WTC11 (cell line): ENCODE results near the gene AP2M1. TPM values are rescaled to one million over a fixed set of nuclear protein-coding genes. Genes with fewer than 3 reads are reported as not detected.

Experiments
- ATAC-seq: fragments of 200-7000 bp; cut with Tn5 transposase; 2 replicates; pipeline ENCODE4 v1.10.0; 2021; ENCODE audit warnings: mild to moderate bottlenecking, moderate library complexity
- CTCF ChIA-PET: fragments of 300-600 bp; sonication (Branson Sonifier 250); formaldehyde crosslinking; loops from one replicate; lab custom pipeline; 2021; ENCODE audit warnings: antibody characterized with exemption; lab: Charles Lee
- POLR2A ChIA-PET: fragments of 350-600 bp; sonication (Branson Sonifier 250); formaldehyde crosslinking; loops from one replicate; lab custom pipeline; 2021; ENCODE audit warnings: antibody characterized with exemption; lab: Charles Lee
- DNase-seq: peaks from one replicate; pipeline ENCODE4 v3.0.0; 2021; ENCODE audit warnings: low spot score
- H3K27ac Mint-ChIP-seq: 2 replicates; pipeline ENCODE4 v1.8.0; 2021; ENCODE audit warnings: mixed read lengths
- H3K27me3 Mint-ChIP-seq: 2 replicates; pipeline ENCODE4 v1.8.0; 2021; ENCODE audit warnings: low read depth, mild to moderate bottlenecking, moderate library complexity, mixed read lengths
- H3K36me3 Mint-ChIP-seq: 2 replicates; pipeline ENCODE4 v1.8.0; 2021; ENCODE audit warnings: mixed read lengths
- H3K4me1 Mint-ChIP-seq: 2 replicates; pipeline ENCODE4 v1.8.0; 2022; ENCODE audit warnings: mixed read lengths
- H3K4me3 Mint-ChIP-seq: 2 replicates; pipeline ENCODE4 v1.8.0; 2021; ENCODE audit warnings: mild to moderate bottlenecking, moderate library complexity, mixed read lengths
- H3K9me3 Mint-ChIP-seq: 2 replicates; pipeline ENCODE4 v1.8.0; 2021; ENCODE audit warnings: mixed read lengths
- ATF2 ChIP-seq: sonication (generic); formaldehyde crosslinking; IDR thresholded peaks from 2 replicates; pipeline ENCODE4 v1.8.1; 2022; ENCODE audit warnings: low read depth, missing genetic modification reagents, borderline replicate concordance
- CREB1 ChIP-seq: sonication (generic); formaldehyde crosslinking; IDR thresholded peaks from 2 replicates; pipeline ENCODE4 v1.8.0; 2023; ENCODE audit warnings: mild to moderate bottlenecking, missing genetic modification reagents
- IRF1 ChIP-seq: sonication (generic); formaldehyde crosslinking; IDR thresholded peaks from 2 replicates; pipeline ENCODE4 v1.8.0; 2023; ENCODE audit warnings: missing genetic modification reagents
- MAX ChIP-seq: sonication (generic); formaldehyde crosslinking; IDR thresholded peaks from 2 replicates; pipeline ENCODE4 v1.8.0; 2022; ENCODE audit warnings: mild to moderate bottlenecking, missing genetic modification reagents
- TEAD4 ChIP-seq: sonication (generic); formaldehyde crosslinking; IDR thresholded peaks from 2 replicates; pipeline ENCODE4 v1.8.0; 2022; ENCODE audit warnings: mild to moderate bottlenecking, missing genetic modification reagents
- ZNF121 ChIP-seq: sonication (generic); formaldehyde crosslinking; IDR thresholded peaks from 2 replicates; pipeline ENCODE4 v1.8.0; 2023; ENCODE audit warnings: missing genetic modification reagents
- ZNF138 ChIP-seq: sonication (generic); formaldehyde crosslinking; conservative IDR thresholded peaks from 2 replicates; pipeline ENCODE4 v1.8.1; 2022; ENCODE audit warnings: mild to moderate bottlenecking, moderate library complexity, missing genetic modification reagents
- ZNF219 ChIP-seq: sonication (generic); formaldehyde crosslinking; IDR thresholded peaks from 2 replicates; pipeline ENCODE4 v1.8.0; 2023; ENCODE audit warnings: missing genetic modification reagents, mild to moderate bottlenecking, borderline replicate concordance
- total RNA-seq: library from RNA; stranded (reverse); gene quantifications from 3 replicates; pipeline ENCODE4 v1.2.3, GENCODE V29; 2021
- TF ChIP-seq, protein P1 (sequence below): fragments of 250-450 bp; sonication (Bioruptor Pico); IDR thresholded peaks from 2 replicates; pipeline ENCODE4 v1.9.0; 2021; ENCODE audit warnings: mild to moderate bottlenecking
- TF ChIP-seq, protein P2 (sequence below): fragments of 250-450 bp; sonication (Bioruptor Pico); IDR thresholded peaks from 2 replicates; pipeline ENCODE4 v1.8.0; 2021; ENCODE audit warnings: mild to moderate bottlenecking
- TF ChIP-seq, protein P3 (sequence below): sonication (generic); formaldehyde crosslinking; IDR thresholded peaks from 2 replicates; pipeline ENCODE4 v1.8.0; 2022; ENCODE audit warnings: mild to moderate bottlenecking, missing genetic modification reagents
- TF ChIP-seq, protein P4 (sequence below): sonication (generic); formaldehyde crosslinking; IDR thresholded peaks from 2 replicates; pipeline ENCODE4 v1.8.0; 2022; ENCODE audit warnings: missing genetic modification reagents

AP2M1 gene
- total RNA-seq, 1 experiment from 2014 or later = 399 TPM

DNA sequence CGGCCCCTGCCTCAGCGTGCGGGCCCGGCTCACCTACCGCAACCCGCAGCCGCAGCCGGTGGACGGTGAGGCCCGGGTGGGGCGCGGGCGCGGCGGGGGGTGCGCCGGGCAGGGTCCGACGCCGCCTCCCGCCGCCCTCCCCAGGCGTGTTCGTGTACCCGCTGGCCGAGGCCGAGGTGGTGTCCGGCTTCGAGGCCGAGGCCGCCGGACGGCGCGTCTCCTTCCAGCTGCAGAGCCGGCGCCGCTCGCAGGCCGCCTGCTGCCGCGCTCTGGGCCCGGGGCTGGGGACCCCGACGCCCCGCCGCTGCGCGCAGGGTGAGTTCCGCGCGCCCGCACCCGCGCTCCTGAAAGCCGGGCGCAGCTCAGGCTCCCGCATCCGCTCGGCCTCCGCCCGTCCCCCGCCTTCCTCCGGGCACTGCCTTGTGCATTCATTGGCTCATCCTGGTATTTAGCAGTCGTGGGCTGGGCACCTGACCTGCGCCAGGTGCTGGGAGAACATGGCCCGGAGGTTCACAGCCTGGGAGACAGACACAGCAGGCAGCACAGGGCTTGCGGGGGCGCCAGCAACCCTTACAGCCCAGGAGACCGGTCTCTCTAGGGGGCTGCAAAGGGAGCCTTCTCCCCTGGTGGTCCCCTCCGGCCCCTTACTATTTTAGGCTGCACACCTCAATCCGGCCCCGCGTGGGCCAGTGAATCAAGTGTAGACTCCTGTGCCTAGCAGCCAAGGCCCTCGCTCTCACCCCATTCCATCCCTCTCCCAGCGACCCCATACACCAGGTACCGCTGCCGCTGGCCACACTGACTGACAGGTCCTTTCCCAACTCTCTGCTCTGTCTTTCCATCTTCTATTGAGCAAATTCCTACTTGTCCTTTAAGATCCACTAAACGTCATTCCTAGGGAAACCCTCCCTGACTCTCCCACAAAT is 56.2 kb downstream of the AP2M1 start (continued):
- TF ChIP-seq, protein P1, sequence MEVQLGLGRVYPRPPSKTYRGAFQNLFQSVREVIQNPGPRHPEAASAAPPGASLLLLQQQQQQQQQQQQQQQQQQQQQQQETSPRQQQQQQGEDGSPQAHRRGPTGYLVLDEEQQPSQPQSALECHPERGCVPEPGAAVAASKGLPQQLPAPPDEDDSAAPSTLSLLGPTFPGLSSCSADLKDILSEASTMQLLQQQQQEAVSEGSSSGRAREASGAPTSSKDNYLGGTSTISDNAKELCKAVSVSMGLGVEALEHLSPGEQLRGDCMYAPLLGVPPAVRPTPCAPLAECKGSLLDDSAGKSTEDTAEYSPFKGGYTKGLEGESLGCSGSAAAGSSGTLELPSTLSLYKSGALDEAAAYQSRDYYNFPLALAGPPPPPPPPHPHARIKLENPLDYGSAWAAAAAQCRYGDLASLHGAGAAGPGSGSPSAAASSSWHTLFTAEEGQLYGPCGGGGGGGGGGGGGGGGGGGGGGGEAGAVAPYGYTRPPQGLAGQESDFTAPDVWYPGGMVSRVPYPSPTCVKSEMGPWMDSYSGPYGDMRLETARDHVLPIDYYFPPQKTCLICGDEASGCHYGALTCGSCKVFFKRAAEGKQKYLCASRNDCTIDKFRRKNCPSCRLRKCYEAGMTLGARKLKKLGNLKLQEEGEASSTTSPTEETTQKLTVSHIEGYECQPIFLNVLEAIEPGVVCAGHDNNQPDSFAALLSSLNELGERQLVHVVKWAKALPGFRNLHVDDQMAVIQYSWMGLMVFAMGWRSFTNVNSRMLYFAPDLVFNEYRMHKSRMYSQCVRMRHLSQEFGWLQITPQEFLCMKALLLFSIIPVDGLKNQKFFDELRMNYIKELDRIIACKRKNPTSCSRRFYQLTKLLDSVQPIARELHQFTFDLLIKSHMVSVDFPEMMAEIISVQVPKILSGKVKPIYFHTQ = no peak
- TF ChIP-seq, protein P2, sequence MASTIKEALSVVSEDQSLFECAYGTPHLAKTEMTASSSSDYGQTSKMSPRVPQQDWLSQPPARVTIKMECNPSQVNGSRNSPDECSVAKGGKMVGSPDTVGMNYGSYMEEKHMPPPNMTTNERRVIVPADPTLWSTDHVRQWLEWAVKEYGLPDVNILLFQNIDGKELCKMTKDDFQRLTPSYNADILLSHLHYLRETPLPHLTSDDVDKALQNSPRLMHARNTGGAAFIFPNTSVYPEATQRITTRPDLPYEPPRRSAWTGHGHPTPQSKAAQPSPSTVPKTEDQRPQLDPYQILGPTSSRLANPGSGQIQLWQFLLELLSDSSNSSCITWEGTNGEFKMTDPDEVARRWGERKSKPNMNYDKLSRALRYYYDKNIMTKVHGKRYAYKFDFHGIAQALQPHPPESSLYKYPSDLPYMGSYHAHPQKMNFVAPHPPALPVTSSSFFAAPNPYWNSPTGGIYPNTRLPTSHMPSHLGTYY (CRISPR knock-in tag) = no peak
- TF ChIP-seq, protein P3, sequence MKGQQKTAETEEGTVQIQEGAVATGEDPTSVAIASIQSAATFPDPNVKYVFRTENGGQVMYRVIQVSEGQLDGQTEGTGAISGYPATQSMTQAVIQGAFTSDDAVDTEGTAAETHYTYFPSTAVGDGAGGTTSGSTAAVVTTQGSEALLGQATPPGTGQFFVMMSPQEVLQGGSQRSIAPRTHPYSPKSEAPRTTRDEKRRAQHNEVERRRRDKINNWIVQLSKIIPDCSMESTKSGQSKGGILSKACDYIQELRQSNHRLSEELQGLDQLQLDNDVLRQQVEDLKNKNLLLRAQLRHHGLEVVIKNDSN (CRISPR knock-in tag) = no peak
- TF ChIP-seq, protein P4, sequence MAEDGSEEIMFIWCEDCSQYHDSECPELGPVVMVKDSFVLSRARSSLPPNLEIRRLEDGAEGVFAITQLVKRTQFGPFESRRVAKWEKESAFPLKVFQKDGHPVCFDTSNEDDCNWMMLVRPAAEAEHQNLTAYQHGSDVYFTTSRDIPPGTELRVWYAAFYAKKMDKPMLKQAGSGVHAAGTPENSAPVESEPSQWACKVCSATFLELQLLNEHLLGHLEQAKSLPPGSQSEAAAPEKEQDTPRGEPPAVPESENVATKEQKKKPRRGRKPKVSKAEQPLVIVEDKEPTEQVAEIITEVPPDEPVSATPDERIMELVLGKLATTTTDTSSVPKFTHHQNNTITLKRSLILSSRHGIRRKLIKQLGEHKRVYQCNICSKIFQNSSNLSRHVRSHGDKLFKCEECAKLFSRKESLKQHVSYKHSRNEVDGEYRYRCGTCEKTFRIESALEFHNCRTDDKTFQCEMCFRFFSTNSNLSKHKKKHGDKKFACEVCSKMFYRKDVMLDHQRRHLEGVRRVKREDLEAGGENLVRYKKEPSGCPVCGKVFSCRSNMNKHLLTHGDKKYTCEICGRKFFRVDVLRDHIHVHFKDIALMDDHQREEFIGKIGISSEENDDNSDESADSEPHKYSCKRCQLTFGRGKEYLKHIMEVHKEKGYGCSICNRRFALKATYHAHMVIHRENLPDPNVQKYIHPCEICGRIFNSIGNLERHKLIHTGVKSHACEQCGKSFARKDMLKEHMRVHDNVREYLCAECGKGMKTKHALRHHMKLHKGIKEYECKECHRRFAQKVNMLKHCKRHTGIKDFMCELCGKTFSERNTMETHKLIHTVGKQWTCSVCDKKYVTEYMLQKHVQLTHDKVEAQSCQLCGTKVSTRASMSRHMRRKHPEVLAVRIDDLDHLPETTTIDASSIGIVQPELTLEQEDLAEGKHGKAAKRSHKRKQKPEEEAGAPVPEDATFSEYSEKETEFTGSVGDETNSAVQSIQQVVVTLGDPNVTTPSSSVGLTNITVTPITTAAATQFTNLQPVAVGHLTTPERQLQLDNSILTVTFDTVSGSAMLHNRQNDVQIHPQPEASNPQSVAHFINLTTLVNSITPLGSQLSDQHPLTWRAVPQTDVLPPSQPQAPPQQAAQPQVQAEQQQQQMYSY (CRISPR knock-in tag) = no peak
- no peak for TF ChIP-seq IRF1 (CRISPR knock-in tag)

- CTCF ChIA-PET = no interaction called here
- POLR2A ChIA-PET = no interaction called here
- no peak overlapping the region for H3K27ac Mint-ChIP-seq
- no peaks in the 10 kb centered on the region for H3K9me3 Mint-ChIP-seq
- H3K4me1 Mint-ChIP-seq = peaks cover 8% of the 10 kb centered on the region; the same call in 1 of the 2 replicates
- peaks cover 63% of the 10 kb centered on the region for H3K27me3 Mint-ChIP-seq
- peak overlapping the region; percentile 70 for H3K4me3 Mint-ChIP-seq
- no peak for ATAC-seq
- H3K36me3 Mint-ChIP-seq = no peaks in the 10 kb centered on the region
- TF ChIP-seq ZNF219 (CRISPR knock-in tag) (no peak), CREB1 (CRISPR knock-in tag) (no peak), TEAD4 (CRISPR knock-in tag) (no peak), MAX (CRISPR knock-in tag) (no peak), ZNF138 (CRISPR knock-in tag) (no peak), ATF2 (CRISPR knock-in tag) (no peak), ZNF121 (CRISPR knock-in tag) (no peak)
- TF ChIP-seq, protein P2 (CRISPR knock-in tag) = no peak
- TF ChIP-seq, all 79 proteins: peak for 0
- DNase-seq = no peak
Observed at GRCh38 chr3:184231671-184232070, 57.0 kb downstream of the AP2M1 start.
